Measurements from ENCODE around the gene RIPK1. TPM values are rescaled to one million over a fixed set of nuclear protein-coding genes. Genes with fewer than 3 reads are reported as not detected.

Gene RIPK1
- total and polyA plus RNA-seq, 2 of the 8 experiments (the other 6 are each of a cell fraction or from before 2014, with no cell fraction given): 5.9 to 22.9 TPM

- TF ChIP-seq HDAC6 (IDR thresholded peaks at IDR 0.05; ENCODE audit: low read depth, low read length) (no peak), SP4 (IDR thresholded peaks at IDR 0.05; ENCODE audit: low read length) (no peak), BACH1 (IDR thresholded peaks at IDR 0.05; ENCODE audit: low read length) (no peak), YY1 (IDR thresholded peaks at IDR 0.05; ENCODE audit: low read depth, low read length) (no peak), POLR2A (IDR thresholded peaks at IDR 0.05; ENCODE audit: control extremely low read depth in 1 of 2, low read depth in 2 of 2, low read length in 2 of 2) (no peak), RNF2 (IDR thresholded peaks at IDR 0.05; ENCODE audit: borderline replicate concordance, low read depth, low read length, missing control alignments, poor library complexity, severe bottlenecking) (no peak)
Observed at GRCh38 chr6:3094815-3095214, 26.5 kb downstream of the RIPK1 start (continued).
